GM23248 (cell line): ENCODE results near the gene PRPH2. TPM values are rescaled to one million over a fixed set of nuclear protein-coding genes. Genes with fewer than 3 reads are reported as not detected.
"Not testable (repeated sequence)": the region's sequence is repeated elsewhere in the genome, so short reads cannot be mapped to it uniquely, and the experiment has no call there.

Experiments used
- DNase-seq: peaks from one replicate; pipeline ENCODE4 v3.0.0-alpha.2; 2015
- H2AFZ ChIP-seq: fragments of 200-600 bp; sonication (generic); 2 replicates; pipeline ENCODE4 v1.6.1; 2016; ENCODE audit warnings: antibody characterized with exemption
- H3F3A ChIP-seq: fragments of 200-600 bp; sonication (generic); 2 replicates; pipeline ENCODE4 v1.6.1; 2016; ENCODE audit warnings: mild to moderate bottlenecking, antibody characterized with exemption, mixed run types; ENCODE audit not compliant: insufficient read depth
- H3K27ac ChIP-seq: fragments of 200-600 bp; sonication (generic); 2 replicates; pipeline ENCODE4 v1.5.1; 2016; ENCODE audit warnings: mild to moderate bottlenecking
- H3K27me3 ChIP-seq: fragments of 200-600 bp; sonication (generic); replicated peaks from 2 replicates; pipeline ENCODE4 v1.6.1; 2016; ENCODE audit warnings: mild to moderate bottlenecking; ENCODE audit not compliant: insufficient read depth
- H3K36me3 ChIP-seq: fragments of 200-600 bp; sonication (generic); 2 replicates; pipeline ENCODE4 v1.6.1; 2016; ENCODE audit warnings: low read depth, mild to moderate bottlenecking
- H3K4me1 ChIP-seq: fragments of 200-600 bp; sonication (generic); 2 replicates; pipeline ENCODE4 v1.6.1; 2016; ENCODE audit warnings: mild to moderate bottlenecking; ENCODE audit not compliant: insufficient read depth
- H3K4me2 ChIP-seq: fragments of 200-600 bp; sonication (generic); one replicate; pipeline ENCODE4 v1.6.1; 2016; ENCODE audit warnings: mild to moderate bottlenecking; ENCODE audit not compliant: unreplicated experiment
- H3K4me3 ChIP-seq: fragments of 200-600 bp; sonication (generic); 2 replicates; pipeline ENCODE4 v1.5.1; 2016; ENCODE audit warnings: mild to moderate bottlenecking
- H3K79me2 ChIP-seq: fragments of 200-600 bp; sonication (generic); 2 replicates; pipeline ENCODE4 v1.6.1; 2016; ENCODE audit warnings: mild to moderate bottlenecking; ENCODE audit not compliant: insufficient read depth
- H3K9ac ChIP-seq: fragments of 200-600 bp; sonication (generic); 2 replicates; pipeline ENCODE4 v1.6.1; 2016; ENCODE audit warnings: mild to moderate bottlenecking
- H3K9me2 ChIP-seq: fragments of 200-600 bp; sonication (generic); 2 replicates; pipeline ENCODE4 v1.6.1; 2016; ENCODE audit warnings: mixed run types, mild to moderate bottlenecking, moderate library complexity; ENCODE audit not compliant: insufficient read depth
- H3K9me3 ChIP-seq: fragments of 200-600 bp; sonication (generic); one replicate; pipeline ENCODE4 v1.6.1; 2017; ENCODE audit warnings: low read depth
- H4K20me1 ChIP-seq: fragments of 200-600 bp; sonication (generic); 2 replicates; pipeline ENCODE4 v1.6.0; 2016; ENCODE audit not compliant: insufficient read depth
- EZH2 ChIP-seq: fragments of 200-600 bp; sonication (generic); IDR thresholded peaks from 2 replicates; pipeline ENCODE4 v1.6.1; 2018; ENCODE audit warnings: antibody characterized with exemption, mild to moderate bottlenecking; ENCODE audit not compliant: insufficient read depth, poor library complexity, severe bottlenecking
- EZH2phosphoT487 ChIP-seq: fragments of 200-600 bp; sonication (generic); IDR thresholded peaks from 2 replicates; pipeline ENCODE4 v1.6.1; 2018; ENCODE audit warnings: antibody characterized with exemption, moderate library complexity, mild to moderate bottlenecking, low read depth; ENCODE audit not compliant: insufficient read depth
- WGBS, 2 experiments: methylation state at CpG; one replicate each; pipeline ENCODE4 v1.1.6; 2015 to 2017; ENCODE audit warnings: low lambda C conversion rate in 2 of 2, low coverage in 1 of 2; ENCODE audit errors: missing lambda C conversion rate in 2 of 2; 5-methylcytosine and 5-hydroxymethylcytosine counted together
- in situ Hi-C: fragments of 300-500 bp; cut with MboI; formaldehyde crosslinking; loops from 2 replicates; pipeline ENCODE4 v1.15.0; 2020
- polyA plus RNA-seq: library from polyadenylated mRNA; unstranded; fragments of >200 nt; fragmentation: Nextera tagmentation; extraction: Ambion mirVana; gene quantifications from 2 replicates; pipeline ENCODE4 v1.2.1, GENCODE V29; 2016
- total RNA-seq: library from RNA; depleted of rRNA; stranded (reverse); fragments of >200 nt; shearing (Covaris generic); gene quantifications from 2 replicates; pipeline ENCODE4 v1.2.3, GENCODE V29; 2014

PRPH2 gene
- total and polyA plus RNA-seq, 2 experiments from 2014 or later = 1.5 to 1.7 TPM

- no peak for DNase-seq
- WGBS, 2 experiments = 85 to 87% methylated on average over 7 of the region's 7 CpGs
- H3F3A ChIP-seq = peaks cover 57% of the 10 kb centered on the region
- in situ Hi-C loops = no loop called here
- no peaks in the 10 kb centered on the region for H3K9me3 ChIP-seq
- peaks cover 40% of the 10 kb centered on the region for H3K36me3 ChIP-seq
- H3K9me2 ChIP-seq = no peaks in the 10 kb centered on the region
- H4K20me1 ChIP-seq = no peaks in the 10 kb centered on the region
- H3K4me1 ChIP-seq = peaks cover 55% of the 10 kb centered on the region
- no peak overlapping the region for H3K4me3 ChIP-seq
- TF ChIP-seq EZH2phosphoT487 = no peak
- TF ChIP-seq EZH2 = no peak
- no peak overlapping the region for H3K4me2 ChIP-seq
- no peak overlapping the region for H3K9ac ChIP-seq
- no peak overlapping the region for H3K27ac ChIP-seq
- no peaks in the 10 kb centered on the region for H3K79me2 ChIP-seq
- no peaks in the 10 kb centered on the region for H3K27me3 ChIP-seq
- H2AFZ ChIP-seq = no peak overlapping the region
These were observed 33.0 kb downstream of the PRPH2 start for GRCh38 chr6:42689371-42689770.

DNA sequence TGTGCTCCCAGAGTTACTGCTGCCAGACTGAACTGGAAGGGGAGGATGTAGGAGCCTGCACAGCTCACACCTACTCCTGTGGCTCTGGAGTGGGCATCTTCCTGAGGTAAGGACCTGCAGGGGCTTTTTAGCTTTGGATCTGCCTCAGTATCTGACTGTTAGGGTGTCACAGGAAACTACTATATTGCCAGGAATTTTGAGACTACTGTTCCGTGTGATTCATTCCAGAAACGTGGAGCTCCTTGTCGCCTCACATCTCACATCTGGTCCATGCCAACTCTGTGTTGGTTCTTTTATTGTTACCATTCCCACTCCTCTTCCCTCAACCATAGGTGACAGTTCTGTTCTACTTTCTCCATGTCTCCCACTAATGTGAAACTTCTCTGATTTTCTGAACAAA, 34.1 kb downstream of the PRPH2 start:
- in situ Hi-C loops = no loop called here
- WGBS, 2 experiments = 21 to 38% methylated on average over 3 of the region's 3 CpGs
- TF ChIP-seq EZH2 (no peak), EZH2phosphoT487 (no peak)

DNA sequence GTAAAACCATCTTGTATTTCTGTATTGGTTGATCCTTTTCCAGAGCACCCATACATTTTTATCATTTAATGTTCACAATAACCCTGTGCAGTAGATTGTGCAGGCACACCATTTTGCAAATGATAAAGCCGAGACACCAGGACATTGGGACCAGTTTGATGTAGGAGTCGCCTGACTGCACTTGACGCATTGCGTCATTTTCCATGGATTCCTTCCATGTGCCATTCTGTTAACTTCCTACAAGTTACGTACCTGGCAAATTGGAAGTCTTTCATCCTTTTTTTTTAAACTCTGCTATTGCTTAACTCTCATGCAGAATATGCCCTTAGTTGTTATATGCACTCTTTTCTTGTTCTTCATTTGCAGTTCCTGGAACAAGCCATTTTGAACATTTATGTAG, 43.0 kb downstream of the PRPH2 start:
- Histone ChIP-seq H4K20me1 (no peaks in the 10 kb centered on the region), H2AFZ (no peak overlapping the region), H3K27ac (no peak overlapping the region), H3K4me1 (no peaks in the 10 kb centered on the region), H3K9me3 (no peaks in the 10 kb centered on the region), H3F3A (0 out of 2 replicates have a peak, but pooled peaks cover 5% of the 10 kb centered on the region), H3K9ac (no peak overlapping the region), H3K4me2 (no peak overlapping the region), H3K36me3 (peaks cover 77% of the 10 kb centered on the region), H3K79me2 (no peaks in the 10 kb centered on the region), H3K9me2 (no peaks in the 10 kb centered on the region), H3K4me3 (no peak overlapping the region), H3K27me3 (no peaks in the 10 kb centered on the region)
- no peak for DNase-seq
- in situ Hi-C loops = no loop called here
- no peak for TF ChIP-seq EZH2
- no peak for TF ChIP-seq EZH2phosphoT487
- WGBS, 2 experiments = 96 to 97% methylated on average over 5 of the region's 5 CpGs

More for the DNA sequence above, 34.1 kb downstream of the PRPH2 start:
- Histone ChIP-seq H3K9me3 (no peaks in the 10 kb centered on the region), H3K4me2 (peak overlapping the region; percentile 7), H3K4me1 (peaks cover 44% of the 10 kb centered on the region), H3K79me2 (no peaks in the 10 kb centered on the region), H4K20me1 (no peaks in the 10 kb centered on the region), H2AFZ (no peak overlapping the region), H3K9ac (no peak overlapping the region), H3F3A (peaks cover 46% of the 10 kb centered on the region), H3K27ac (no peak overlapping the region), H3K36me3 (peaks cover 46% of the 10 kb centered on the region), H3K9me2 (no peaks in the 10 kb centered on the region), H3K27me3 (no peaks in the 10 kb centered on the region), H3K4me3 (no peak overlapping the region)
- peak; percentile 64 for DNase-seq

DNA sequence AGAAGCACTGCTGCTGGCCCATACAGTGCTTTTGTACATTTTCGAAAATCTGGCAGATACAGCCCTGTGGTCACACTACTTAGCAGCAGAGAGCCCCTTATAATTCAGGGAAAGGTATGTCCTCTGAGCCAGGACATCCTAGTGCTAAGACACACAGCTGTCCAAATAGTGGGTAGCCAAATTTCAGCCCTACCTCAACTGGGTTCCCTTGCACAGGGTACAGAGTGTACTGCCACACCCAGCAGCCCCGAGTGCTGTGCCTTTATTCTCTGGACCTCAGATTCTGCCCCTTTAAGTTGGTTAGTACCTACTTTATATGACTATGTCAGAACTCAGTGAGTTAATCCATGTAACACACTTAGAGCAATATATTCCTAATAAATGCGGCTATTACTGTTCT, 47.6 kb downstream of the PRPH2 start:
- Histone ChIP-seq H3K27ac (no peak overlapping the region), H3K4me1 (no peaks in the 10 kb centered on the region), H3K9ac (no peak overlapping the region), H3F3A (0 out of 2 replicates have a peak, but pooled peaks cover 5% of the 10 kb centered on the region), H3K9me3 (no peaks in the 10 kb centered on the region), H3K27me3 (no peaks in the 10 kb centered on the region), H3K4me3 (no peak overlapping the region), H4K20me1 (no peaks in the 10 kb centered on the region), H3K36me3 (peaks cover 63% of the 10 kb centered on the region), H2AFZ (no peak overlapping the region), H3K9me2 (no peaks in the 10 kb centered on the region), H3K4me2 (no peak overlapping the region), H3K79me2 (no peaks in the 10 kb centered on the region)
- no peak for DNase-seq
- in situ Hi-C loops = no loop called here
- 81 to 82% methylated on average over 3 of the region's 3 CpGs for WGBS, 2 experiments
- TF ChIP-seq EZH2phosphoT487 = no peak
- no peak for TF ChIP-seq EZH2

- H3K4me1 ChIP-seq, H3K27ac ChIP-seq, H3K79me2 ChIP-seq, H3K27me3 ChIP-seq, H3K9me2 ChIP-seq, H2AFZ ChIP-seq, in situ Hi-C loops, H3K9me3 ChIP-seq, H4K20me1 ChIP-seq, H3K4me2 ChIP-seq, H3F3A ChIP-seq, H3K4me3 ChIP-seq, H3K9ac ChIP-seq, DNase-seq: not testable (repeated sequence)
- H3K36me3 ChIP-seq = peaks cover 63% of the 10 kb centered on the region
- WGBS, 2 experiments = 97% methylated on average over 6 of the region's 6 CpGs
These were observed 48.0 kb downstream of the PRPH2 start for GRCh38 chr6:42674368-42674767.
